H9 (cell line): ENCODE results near the gene GDPD4. TPM values are rescaled to one million over a fixed set of nuclear protein-coding genes. Genes with fewer than 3 reads are reported as not detected.

Experiments used
- DNase-seq: peaks from one replicate; pipeline ENCODE4 v3.0.0-alpha.2; 2017
- H2AFZ ChIP-seq: one replicate; pipeline ENCODE4 v1.6.1; 2013; ENCODE audit warnings: mild to moderate bottlenecking, low read length, control low read depth, moderate library complexity
- H2AK5ac ChIP-seq: 2 replicates; pipeline ENCODE4 v1.6.1; 2013; ENCODE audit warnings: low read length, control low read depth, mixed read lengths; ENCODE audit not compliant: insufficient read length
- H2BK120ac ChIP-seq: one replicate; pipeline ENCODE4 v1.6.1; 2013; ENCODE audit warnings: low read depth, mild to moderate bottlenecking, low read length, control low read depth, inconsistent platforms; ENCODE audit not compliant: poor library complexity, severe bottlenecking
- H2BK12ac ChIP-seq: 2 replicates; pipeline ENCODE4 v1.6.1; 2013; ENCODE audit warnings: low read length, control low read depth, mixed read lengths, low read depth; ENCODE audit not compliant: insufficient read length
- H2BK15ac ChIP-seq: 2 replicates; pipeline ENCODE4 v1.6.1; 2013; ENCODE audit warnings: low read depth, low read length, control low read depth
- H2BK20ac ChIP-seq: one replicate; pipeline ENCODE4 v1.6.1; 2013; ENCODE audit warnings: low read depth, mild to moderate bottlenecking, low read length, control low read depth, inconsistent platforms; ENCODE audit not compliant: poor library complexity, severe bottlenecking
- H2BK5ac ChIP-seq: 2 replicates; pipeline ENCODE4 v1.6.1; 2013; ENCODE audit warnings: low read length, control low read depth, mixed read lengths; ENCODE audit not compliant: insufficient read length
- H3K14ac ChIP-seq: 2 replicates; pipeline ENCODE4 v1.6.1; 2013; ENCODE audit warnings: low read length, control low read depth; ENCODE audit not compliant: insufficient read depth
- H3K18ac ChIP-seq: 2 replicates; pipeline ENCODE4 v1.6.1; 2013; ENCODE audit warnings: low read depth, mild to moderate bottlenecking, mixed read lengths, low read length, control low read depth; ENCODE audit not compliant: insufficient read length
- H3K23ac ChIP-seq: 2 replicates; pipeline ENCODE4 v1.6.1; 2013; ENCODE audit warnings: low read length, control low read depth, mixed read lengths, low read depth; ENCODE audit not compliant: insufficient read length
- H3K23me2 ChIP-seq: 2 replicates; pipeline ENCODE4 v1.6.1; 2013; ENCODE audit warnings: low read depth, mild to moderate bottlenecking, mixed read lengths, low read length, control low read depth; ENCODE audit not compliant: insufficient read length, poor library complexity, severe bottlenecking
- H3K27ac ChIP-seq: 2 replicates; pipeline ENCODE4 v1.5.1; 2013; ENCODE audit warnings: low read length, control low read depth, mixed read lengths, low read depth; ENCODE audit not compliant: insufficient read length
- H3K27me3 ChIP-seq: 2 replicates; pipeline ENCODE4 v1.6.1; 2013; ENCODE audit warnings: low read length, control low read depth, inconsistent platforms; ENCODE audit not compliant: insufficient read depth
- H3K4ac ChIP-seq: 2 replicates; pipeline ENCODE4 v1.6.1; 2013; ENCODE audit warnings: low read depth, mild to moderate bottlenecking, control low read depth, inconsistent platforms, low read length, moderate library complexity
- H3K4me1 ChIP-seq: 2 replicates; pipeline ENCODE4 v1.6.1; 2013; ENCODE audit warnings: low read length, control low read depth, inconsistent platforms; ENCODE audit not compliant: insufficient read depth
- H3K4me2 ChIP-seq: 2 replicates; pipeline ENCODE4 v1.6.1; 2013; ENCODE audit warnings: low read length, control low read depth, mixed read lengths; ENCODE audit not compliant: insufficient read length, insufficient read depth
- H3K56ac ChIP-seq: 2 replicates; pipeline ENCODE4 v1.6.1; 2013; ENCODE audit warnings: low read depth, mild to moderate bottlenecking, mixed read lengths, low read length, control low read depth; ENCODE audit not compliant: insufficient read length
- H3K79me1 ChIP-seq: 2 replicates; pipeline ENCODE4 v1.6.1; 2013; ENCODE audit warnings: low read depth, mild to moderate bottlenecking, moderate library complexity, low read length, control low read depth, inconsistent platforms; ENCODE audit not compliant: insufficient read depth, poor library complexity, severe bottlenecking
- H3K79me2 ChIP-seq: 2 replicates; pipeline ENCODE4 v1.6.1; 2013; ENCODE audit warnings: low read length, control low read depth, inconsistent platforms; ENCODE audit not compliant: insufficient read depth
- H3K9ac ChIP-seq: 2 replicates; pipeline ENCODE4 v1.6.1; 2013; ENCODE audit warnings: low read length, control low read depth, mixed read lengths; ENCODE audit not compliant: insufficient read length; ENCODE audit errors: extremely low read depth
- H3K9me3 ChIP-seq: one replicate; pipeline ENCODE4 v1.6.1; 2013; ENCODE audit warnings: low read depth, low read length, inconsistent platforms; ENCODE audit not compliant: control insufficient read depth
- H3T11ph ChIP-seq: one replicate; pipeline ENCODE4 v1.6.1; 2013; ENCODE audit warnings: mild to moderate bottlenecking, low read length, control low read depth, inconsistent platforms
- H4K20me1 ChIP-seq: one replicate; pipeline ENCODE4 v1.6.1; 2013; ENCODE audit not compliant: control insufficient read depth, insufficient read length, insufficient read depth
- H4K5ac ChIP-seq: 2 replicates; pipeline ENCODE4 v1.6.1; 2013; ENCODE audit warnings: low read depth, mild to moderate bottlenecking, mixed read lengths, low read length, control low read depth; ENCODE audit not compliant: insufficient read length
- H4K8ac ChIP-seq: replicated peaks from 2 replicates; pipeline ENCODE4 v1.6.1; 2013; ENCODE audit warnings: low read length, control low read depth, mixed read lengths, low read depth; ENCODE audit not compliant: insufficient read length
- H4K91ac ChIP-seq: 2 replicates; pipeline ENCODE4 v1.6.1; 2013; ENCODE audit warnings: low read depth, mild to moderate bottlenecking, moderate library complexity, mixed read lengths, low read length, control low read depth; ENCODE audit not compliant: insufficient read length
- H3K27ac Mint-ChIP-seq, 3 experiments: 2 replicates in 2 of 3; 3 replicates in 1 of 3; pipeline ENCODE4 v1.8.0; 2020 to 2021; ENCODE audit warnings: mixed read lengths in 3 of 3, mild to moderate bottlenecking in 1 of 3, moderate library complexity in 1 of 3
- H3K27me3 Mint-ChIP-seq: 2 replicates; pipeline ENCODE4 v1.8.0; 2021; ENCODE audit warnings: low read depth, mild to moderate bottlenecking, moderate library complexity, mixed read lengths
- H3K36me3 Mint-ChIP-seq, 3 experiments: 2 replicates in 2 of 3; 3 replicates in 1 of 3; pipeline ENCODE4 v1.8.0; 2020 to 2021; ENCODE audit warnings: low read depth in 3 of 3, mixed read lengths in 3 of 3; ENCODE audit not compliant: insufficient read depth in 1 of 3
- H3K4me1 Mint-ChIP-seq, 2 experiments: 2 replicates each; pipeline ENCODE4 v1.8.0; 2020; ENCODE audit warnings: mixed read lengths in 2 of 2
- H3K4me3 Mint-ChIP-seq, 2 experiments: 2 replicates in 1 of 2; 3 replicates in 1 of 2; pipeline ENCODE4 v1.8.0; 2020 to 2021; ENCODE audit warnings: mild to moderate bottlenecking in 2 of 2, mixed read lengths in 2 of 2, moderate library complexity in 1 of 2
- H3K9me3 Mint-ChIP-seq, 2 experiments: 2 replicates in 1 of 2; 3 replicates in 1 of 2; pipeline ENCODE4 v1.8.0; 2020; ENCODE audit warnings: mild to moderate bottlenecking in 2 of 2, mixed read lengths in 2 of 2, moderate library complexity in 1 of 2
- CTCF ChIP-seq: fragments of 200-600 bp; sonication (generic); conservative IDR thresholded peaks from 3 replicates; pipeline ENCODE4 v1.8.0; 2021; ENCODE audit warnings: antibody characterized with exemption, mild to moderate bottlenecking
- WGBS: extraction: QIAGEN DNeasy Blood & Tissue Kit; methylation state at CpG from one replicate; pipeline ENCODE4 v1.1.7; 2013; ENCODE audit warnings: missing lambda C conversion rate, low lambda C conversion rate, mixed read lengths; ENCODE audit not compliant: insufficient read length; ENCODE audit errors: extremely low coverage; 5-methylcytosine and 5-hydroxymethylcytosine counted together
- total RNA-seq: library from RNA; stranded (reverse); gene quantifications from 2 replicates; pipeline ENCODE4 v1.2.1, GENCODE V29; 2021

GDPD4 gene
- total RNA-seq, 1 experiment from 2014 or later = not detected

- H2BK5ac ChIP-seq = no peak overlapping the region
- H3K4me1 ChIP-seq = no peaks in the 10 kb centered on the region
- no peak overlapping the region for H3K4me2 ChIP-seq
- Mint-ChIP-seq H3K4me1 (peaks cover 1 to 4% of the 10 kb centered on the region in 2 experiments), H3K36me3 (no peaks in the 10 kb centered on the region), H3K4me3 (no peak overlapping the region), H3K9me3 (no peaks in the 10 kb centered on the region), H3K27me3 (peaks cover 2% of the 10 kb centered on the region; the same call in 1 of the 2 replicates), H3K27ac (peak overlapping the region in 1 of 3 experiments; percentile 75; a peak in 2 of 7 replicates)
- no peak overlapping the region for H4K8ac ChIP-seq
- H4K20me1 ChIP-seq = no peaks in the 10 kb centered on the region
- H3K79me1 ChIP-seq = no peaks in the 10 kb centered on the region
- DNase-seq = no peak
- H3K27me3 ChIP-seq = no peaks in the 10 kb centered on the region
- H3K14ac ChIP-seq = no peak overlapping the region
- H3K23me2 ChIP-seq = no peaks in the 10 kb centered on the region
- no peak overlapping the region for H2BK15ac ChIP-seq
- no peak overlapping the region for H2BK120ac ChIP-seq
- H3K4ac ChIP-seq = no peak overlapping the region
- WGBS = no CpG with 5 or more reads among the region's 4 CpGs
- TF ChIP-seq CTCF = no peak
- no peak overlapping the region for H3K18ac ChIP-seq
- H4K5ac ChIP-seq = no peak overlapping the region
- no peak overlapping the region for H3K9ac ChIP-seq
- no peak overlapping the region for H3K23ac ChIP-seq
- H2AK5ac ChIP-seq = no peak overlapping the region
- H2BK20ac ChIP-seq = no peak overlapping the region
- H3K79me2 ChIP-seq = no peaks in the 10 kb centered on the region
- H3K56ac ChIP-seq = no peak overlapping the region
- no peak overlapping the region for H3K27ac ChIP-seq
- no peak overlapping the region for H3T11ph ChIP-seq
- no peak overlapping the region for H2AFZ ChIP-seq
- no peak overlapping the region for H4K91ac ChIP-seq
- no peaks in the 10 kb centered on the region for H3K9me3 ChIP-seq
- no peak overlapping the region for H2BK12ac ChIP-seq
Observed at GRCh38 chr11:77183431-77183984, 118.0 kb downstream of the GDPD4 start.
